Amygdala (tissue), 56 donors: ENCODE measurements around the gene GALNT9.
A peak's percentile ranks its signal among the peaks of the same experiment; 100 is the strongest.

Source experiments
- DNase-seq, 56 donors: peaks; one replicate each; lab custom pipeline; 2025; lab: John Stamatoyannopoulos, UW

GALNT9 gene

GRCh38 chr12:132166801-132167591 is 162.4 kb downstream of the GALNT9 start:
- DNase-seq = no peak

- no peak for DNase-seq
Measured at GRCh38 chr12:132166093-132166492, 163.3 kb downstream of the GALNT9 start.

- DNase-seq = no peak
Measured at GRCh38 chr12:132165584-132165983, 163.8 kb downstream of the GALNT9 start.

GRCh38 chr12:132164426-132164825 is 165.0 kb downstream of the GALNT9 start:
- no peak for DNase-seq

- DNase-seq = no peak
Measured at GRCh38 chr12:132163911-132164288, 165.5 kb downstream of the GALNT9 start.

- DNase-seq = no peak
Measured at GRCh38 chr12:132163041-132163910, 166.1 kb downstream of the GALNT9 start.

GRCh38 chr12:132162508-132163031 is 166.8 kb downstream of the GALNT9 start:
- DNase-seq = peak in 13 of 56 donors; percentile 6 to 46 (median 30)

GRCh38 chr12:132161796-132162507 is 167.4 kb downstream of the GALNT9 start:
- DNase-seq = no peak

GRCh38 chr12:132161036-132161781 is 168.2 kb downstream of the GALNT9 start:
- DNase-seq = peak in 1 of 56 donors; percentile 25

- no peak for DNase-seq
Measured at GRCh38 chr12:132160601-132161035, 168.8 kb downstream of the GALNT9 start.

GRCh38 chr12:132160016-132160415 is 169.4 kb downstream of the GALNT9 start:
- DNase-seq = no peak

- no peak for DNase-seq
Measured at GRCh38 chr12:132159555-132160003, 169.8 kb downstream of the GALNT9 start.

GRCh38 chr12:132158677-132159554 is 170.5 kb downstream of the GALNT9 start:
- no peak for DNase-seq

GRCh38 chr12:132157733-132158409 is 171.5 kb downstream of the GALNT9 start:
- no peak for DNase-seq

- no peak for DNase-seq
Measured at GRCh38 chr12:132156573-132157325, 172.6 kb downstream of the GALNT9 start.

- no peak for DNase-seq
Measured at GRCh38 chr12:132155771-132156572, 173.4 kb downstream of the GALNT9 start.
